Measurements from ENCODE around the gene COPS6.
A peak's percentile ranks its signal among the peaks of the same experiment; 100 is the strongest.

Gene COPS6

GRCh38 chr7:100100420-100101015 lies 11.7 kb downstream of the COPS6 start:
- Histone ChIP-seq H3K9me3 (ENCODE audit: control insufficient read depth, insufficient read depth, low read depth, low read length) (no peaks in the 10 kb centered on the region), H3K4me1 (ENCODE audit: control insufficient read depth, insufficient read depth, low read length) (no peaks in the 10 kb centered on the region), H3K36me3 (ENCODE audit: control insufficient read depth in 2 of 2, insufficient read depth in 1 of 2, low read length in 2 of 2) (peaks cover 49 to 65% of the 10 kb centered on the region in 2 experiments), H3K27ac (ENCODE audit: extremely low read depth, low read depth, low read length) (peak overlapping the region; percentile 99), H3K4me3 (ENCODE audit: low read depth, low read length) (peak overlapping the region; percentile 95)
- ChIA-PET CTCF (interaction anchor here (0.6 to 1.3 kb wide), 3 partner anchors 11 to 25 kb away, joined by 3 read pairs; no protein-coding TSS in a partner anchor), POLR2A (interaction anchor here (0.6 to 4.4 kb wide), 15 partner anchors 11 to 606 kb away, joined by 3 to 115 read pairs (median 10); partner anchors contain the start of genes CNPY4, COPS6, FBXO24 and LAMTOR4)
- TF ChIP-seq ZNF514 (tag by site-specific recombination; IDR thresholded peaks at IDR 0.05) (no peak), ZNF394 (tag by site-specific recombination; IDR thresholded peaks at IDR 0.05; ENCODE audit: borderline replicate concordance) (peak; percentile 36), SP3 (tag by site-specific recombination; IDR thresholded peaks at IDR 0.05) (peak; percentile 94), ZNF610 (tag by site-specific recombination; IDR thresholded peaks at IDR 0.05; ENCODE audit: borderline replicate concordance) (peak; percentile 73; the same call in 1 of the 2 replicates), ZSCAN5A (tag by site-specific recombination; IDR thresholded peaks at IDR 0.05) (peak; percentile 91; the same call in 1 of the 2 replicates), ZNF341 (tag by site-specific recombination; IDR thresholded peaks at IDR 0.05; ENCODE audit: low read depth) (peak; percentile 91), ZNF843 (tag by site-specific recombination; IDR thresholded peaks at IDR 0.05) (peak; percentile 40; the same call in 1 of the 2 replicates), ZNF658 (tag by site-specific recombination; IDR thresholded peaks at IDR 0.05) (no peak), ZNF830 (tag by site-specific recombination; IDR thresholded peaks at IDR 0.05; ENCODE audit: low read depth) (no peak), KLF17 (tag by site-specific recombination; IDR thresholded peaks at IDR 0.05) (peak; percentile 89), ZNF24 (tag by site-specific recombination; IDR thresholded peaks at IDR 0.05) (peak; percentile 34; the same call in 1 of the 2 replicates), PBX3 (CRISPR knock-in tag; IDR thresholded peaks at IDR 0.05) (peak; percentile 69; the same call in 1 of the 2 replicates), SP2 (tag by site-specific recombination; IDR thresholded peaks at IDR 0.05) (peak; percentile 99), ZBTB6 (tag by site-specific recombination; IDR thresholded peaks at IDR 0.05) (peak; percentile 31; the same call in 1 of the 2 replicates), HOXC10 (CRISPR knock-in tag; IDR thresholded peaks at IDR 0.05) (0 out of 2 replicates have a peak, but pooled peaks have one; percentile 66), ZNF501 (tag by site-specific recombination; IDR thresholded peaks at IDR 0.05) (peak; percentile 85), ZNF488 (tag by site-specific recombination; IDR thresholded peaks at IDR 0.05) (no peak), IKZF3 (tag by site-specific recombination; IDR thresholded peaks at IDR 0.05) (peak; percentile 72; the same call in 1 of the 2 replicates), ZFP69B (tag by site-specific recombination; IDR thresholded peaks at IDR 0.05) (peak; percentile 66), PRDM2 (tag by site-specific recombination; IDR thresholded peaks at IDR 0.05; ENCODE audit: borderline replicate concordance) (0 out of 2 replicates have a peak, but pooled peaks have one; percentile 36), ZNF449 (tag by site-specific recombination; IDR thresholded peaks at IDR 0.05) (no peak), ZNF777 (tag by site-specific recombination; IDR thresholded peaks at IDR 0.05; ENCODE audit: borderline replicate concordance) (no peak), ZNF76 (tag by site-specific recombination; IDR thresholded peaks at IDR 0.05; ENCODE audit: borderline replicate concordance, low read depth) (peak; percentile 83)

Data from HEK293 (cell line).